GM18868 (cell line): Measurements from ENCODE around the gene RER1.
A peak's percentile ranks its signal among the peaks of the same experiment; 100 is the strongest.

Source experiments
- ATAC-seq: cut with Tn5 transposase; IDR thresholded peaks from one replicate; pipeline ENCODE4 v1.9.1; 2021; ENCODE audit warnings: mild to moderate bottlenecking, moderate library complexity; ENCODE audit not compliant: unreplicated experiment

Gene RER1

GRCh38 chr1:2405588-2406295, 14.1 kb downstream of the RER1 start:
- ATAC-seq, result no peak

GRCh38 chr1:2406451-2407041, 14.9 kb downstream of the RER1 start:
- no peak for ATAC-seq

GRCh38 chr1:2407166-2407990, 15.7 kb downstream of the RER1 start:
- no peak for ATAC-seq

GRCh38 chr1:2407991-2408275, 16.3 kb downstream of the RER1 start:
- ATAC-seq, result no peak

GRCh38 chr1:2408456-2408855, 16.8 kb downstream of the RER1 start:
- ATAC-seq, result no peak

GRCh38 chr1:2408859-2409276, 17.2 kb downstream of the RER1 start:
- no peak for ATAC-seq

- ATAC-seq, result no peak
Observed at GRCh38 chr1:2409745-2410144, 18.1 kb downstream of the RER1 start.

GRCh38 chr1:2411801-2412394, 20.3 kb downstream of the RER1 start:
- peak; percentile 25 for ATAC-seq

GRCh38 chr1:2412395-2412772, 20.7 kb downstream of the RER1 start, which contains the start of gene PEX10:
PEX10 (minus strand) TSS chr1:2412564; CDS start chr1:2412502, 62 bp downstream.
- peak; percentile 86 for ATAC-seq

- ATAC-seq, result peak; percentile 11
Observed at GRCh38 chr1:2412773-2413494, 21.3 kb downstream of the RER1 start.

- ATAC-seq, result no peak
Observed at GRCh38 chr1:2413495-2414296, 22.1 kb downstream of the RER1 start.

GRCh38 chr1:2414297-2414958, 22.8 kb downstream of the RER1 start:
- ATAC-seq, result no peak

GRCh38 chr1:2415337-2415736, 23.7 kb downstream of the RER1 start:
- ATAC-seq, result no peak

- no peak for ATAC-seq
Observed at GRCh38 chr1:2415801-2416208, 24.2 kb downstream of the RER1 start.

GRCh38 chr1:2416403-2416802, 24.8 kb downstream of the RER1 start:
- no peak for ATAC-seq

- no peak for ATAC-seq
Observed at GRCh38 chr1:2417083-2417832, 25.6 kb downstream of the RER1 start.

- no peak for ATAC-seq
Observed at GRCh38 chr1:2417833-2418225, 26.2 kb downstream of the RER1 start.

- no peak for ATAC-seq
Observed at GRCh38 chr1:2418791-2419320, 27.2 kb downstream of the RER1 start.

GRCh38 chr1:2419416-2419815, 27.8 kb downstream of the RER1 start:
- no peak for ATAC-seq
